Spleen (tissue), 11 donors: ENCODE data around the gene TYRP1. TPM values are rescaled to one million over a fixed set of nuclear protein-coding genes. Genes with fewer than 3 reads are reported as not detected.

Source experiments
- DNase-seq: peaks from one replicate; pipeline ENCODE4 v3.0.0-alpha.2; 2020
- H3K27ac ChIP-seq, 8 donors: fragments of 200-600 bp; sonication (generic) in 7 of 8; 1 replicate in 4 of 8; 2 replicates in 4 of 8; pipeline versions ENCODE4 v1.5.0 to v1.8.0; 2016 to 2021; ENCODE audit warnings: inconsistent platforms in 4 of 8, mild to moderate bottlenecking in 4 of 8, moderate library complexity in 1 of 8
- H3K27me3 ChIP-seq, 7 donors: fragments of 200-600 bp; sonication (generic) in 6 of 7; replicated peaks in 1 of 7; 1 replicate in 4 of 7; 2 replicates in 3 of 7; pipeline versions ENCODE4 v1.5.0 to v1.8.0; 2016 to 2021; ENCODE audit warnings: inconsistent platforms in 3 of 7, mild to moderate bottlenecking in 1 of 7
- H3K36me3 ChIP-seq, 6 donors: fragments of 200-600 bp; sonication (generic) in 5 of 6; 1 replicate in 4 of 6; 2 replicates in 2 of 6; pipeline versions ENCODE4 v1.5.0 to v1.8.0; 2016 to 2021; ENCODE audit warnings: inconsistent platforms in 2 of 6
- H3K4me1 ChIP-seq, 6 donors: fragments of 200-600 bp; sonication (generic) in 5 of 6; 1 replicate in 3 of 6; 2 replicates in 3 of 6; pipeline versions ENCODE4 v1.5.0 to v1.8.0; 2016 to 2021; ENCODE audit warnings: inconsistent platforms in 3 of 6
- H3K4me3 ChIP-seq, 8 donors: fragments of 200-600 bp; sonication (generic) in 7 of 8; 1 replicate in 4 of 8; 2 replicates in 4 of 8; pipeline versions ENCODE4 v1.5.0 to v1.8.0; 2016 to 2021; ENCODE audit warnings: inconsistent platforms in 4 of 8, mild to moderate bottlenecking in 4 of 8, moderate library complexity in 2 of 8
- H3K9me3 ChIP-seq, 8 donors: fragments of 200-600 bp; sonication (generic) in 7 of 8; 1 replicate in 4 of 8; 2 replicates in 4 of 8; pipeline versions ENCODE4 v1.5.0 to v1.8.0; 2016 to 2021; ENCODE audit warnings: inconsistent platforms in 4 of 8
- CTCF ChIP-seq, 11 experiments: fragments of 200-600 bp in 7 of 11; fragments of 450-650 bp in 4 of 11; sonication (generic) in 4 of 11; IDR thresholded peaks in 8 of 11; conservative IDR thresholded peaks in 3 of 11; 1 replicate in 7 of 11; 2 replicates in 4 of 11; pipeline versions ENCODE4 v1.4.0 to v1.8.0; 2016 to 2021; ENCODE audit warnings: antibody characterized with exemption in 11 of 11, inconsistent platforms in 4 of 11, mild to moderate bottlenecking in 1 of 11
- POLR2A ChIP-seq, 3 donors: fragments of 450-650 bp; IDR thresholded peaks; one replicate each; pipeline ENCODE4 v1.5.1; 2017; ENCODE audit warnings: antibody characterized with exemption in 3 of 3, mild to moderate bottlenecking in 1 of 3
- POLR2AphosphoS5 ChIP-seq, 3 donors: sonication (generic); formaldehyde crosslinking; IDR thresholded peaks; one replicate each; pipeline ENCODE4 v1.5.1; 2017; ENCODE audit warnings: antibody characterized with exemption in 3 of 3
- whole genome bisulfite sequencing, 5 donors: extraction: QIAGEN DNeasy Blood & Tissue Kit in 3 of 5; methylation state at CpG; one replicate each; pipeline versions ENCODE4 v1.1.5 to v1.1.7; 2013 to 2018; 5-methylcytosine and 5-hydroxymethylcytosine counted together
- intact Hi-C: fragments of 100-400 bp; cut with DNase I; formaldehyde crosslinking; loops from one replicate; pipeline ENCODE4 v1.15.0; 2023; ENCODE audit warnings: low total_unique reads
- polyA plus RNA-seq, 3 donors: library from polyadenylated mRNA; stranded (reverse); fragments of 200-250 nt; gene quantifications; one replicate each; pipeline ENCODE4 v1.2.1, GENCODE V29; 2013
- total RNA-seq, 7 donors: library from RNA; depleted of rRNA in 3 of 7; stranded (reverse); fragments of >200 nt in 3 of 7; fragmentation: NEBNext Ultra II Directional in 4 of 7; extraction: Animal tissue kit (Norgen Biotek cat#: 25700) in 4 of 7; gene quantifications; one replicate each; pipeline versions ENCODE4 v1.1.0 to v1.2.1, GENCODE V29; 2016 to 2021
- donor health status: healthy with polysubstance abuse.
- donor health status: DM: no; HTN: no; CAD: no; lungs with moderate emphysema.
- donor health status: DM: no; HTN: no; CAD: no.
- donor health status: Bipolar disorder and iron deficiency.
- donor health status: healthy.
- donor health status: DM: no; HTN: no; CAD: no.
- donor health status: DM: yes; HTN: yes; CAD: no.

Gene TYRP1
- total and polyA plus RNA-seq, 10 donors = not detected

- intact Hi-C loops = no loop called here
- no peaks in the 10 kb centered on the region for H3K9me3 ChIP-seq
- WGBS, 5 donors = 70 to 100% (median 82%) methylated on average over 1 of the region's 1 CpG
- H3K27me3 ChIP-seq = no peaks in the 10 kb centered on the region
- no peak for TF ChIP-seq POLR2A (IDR thresholded peaks at IDR 0.05)
- no peak for TF ChIP-seq CTCF (IDR thresholded peaks at IDR 0.05 in 8 of 11, conservative IDR thresholded peaks at IDR 0.05 in 3 of 11)
- no peak for TF ChIP-seq POLR2AphosphoS5 (IDR thresholded peaks at IDR 0.05)
- no peak overlapping the region for H3K27ac ChIP-seq
- no peak for DNase-seq
- no peaks in the 10 kb centered on the region for H3K4me1 ChIP-seq
- H3K4me3 ChIP-seq = no peak overlapping the region
- no peaks in the 10 kb centered on the region for H3K36me3 ChIP-seq
These were observed 5.8 kb downstream of the TYRP1 start for GRCh38 chr9:12698986-12699385.

GRCh38 chr9:12699529-12699928, 6.3 kb downstream of the TYRP1 start:
- intact Hi-C loops = no loop called here
- H3K36me3 ChIP-seq = no peaks in the 10 kb centered on the region
- no peak overlapping the region for H3K4me3 ChIP-seq
- no peaks in the 10 kb centered on the region for H3K27me3 ChIP-seq
- no peaks in the 10 kb centered on the region for H3K9me3 ChIP-seq
- no peak for DNase-seq
- no peak overlapping the region for H3K27ac ChIP-seq
- no peaks in the 10 kb centered on the region for H3K4me1 ChIP-seq
- TF ChIP-seq CTCF (IDR thresholded peaks at IDR 0.05 in 8 of 11, conservative IDR thresholded peaks at IDR 0.05 in 3 of 11) = no peak
- TF ChIP-seq POLR2A (IDR thresholded peaks at IDR 0.05) = no peak
- no peak for TF ChIP-seq POLR2AphosphoS5 (IDR thresholded peaks at IDR 0.05)

- H3K36me3 ChIP-seq = no peaks in the 10 kb centered on the region
- no peak for DNase-seq
- TF ChIP-seq POLR2AphosphoS5 (IDR thresholded peaks at IDR 0.05) (no peak), POLR2A (IDR thresholded peaks at IDR 0.05) (no peak), CTCF (IDR thresholded peaks at IDR 0.05 in 8 of 11, conservative IDR thresholded peaks at IDR 0.05 in 3 of 11) (no peak)
- intact Hi-C loops = no loop called here
- H3K9me3 ChIP-seq = no peaks in the 10 kb centered on the region
- no peaks in the 10 kb centered on the region for H3K27me3 ChIP-seq
- H3K27ac ChIP-seq = no peak overlapping the region
- H3K4me3 ChIP-seq = no peak overlapping the region
- no peaks in the 10 kb centered on the region for H3K4me1 ChIP-seq
These were observed 7.9 kb downstream of the TYRP1 start for GRCh38 chr9:12701126-12701525.

DNA sequence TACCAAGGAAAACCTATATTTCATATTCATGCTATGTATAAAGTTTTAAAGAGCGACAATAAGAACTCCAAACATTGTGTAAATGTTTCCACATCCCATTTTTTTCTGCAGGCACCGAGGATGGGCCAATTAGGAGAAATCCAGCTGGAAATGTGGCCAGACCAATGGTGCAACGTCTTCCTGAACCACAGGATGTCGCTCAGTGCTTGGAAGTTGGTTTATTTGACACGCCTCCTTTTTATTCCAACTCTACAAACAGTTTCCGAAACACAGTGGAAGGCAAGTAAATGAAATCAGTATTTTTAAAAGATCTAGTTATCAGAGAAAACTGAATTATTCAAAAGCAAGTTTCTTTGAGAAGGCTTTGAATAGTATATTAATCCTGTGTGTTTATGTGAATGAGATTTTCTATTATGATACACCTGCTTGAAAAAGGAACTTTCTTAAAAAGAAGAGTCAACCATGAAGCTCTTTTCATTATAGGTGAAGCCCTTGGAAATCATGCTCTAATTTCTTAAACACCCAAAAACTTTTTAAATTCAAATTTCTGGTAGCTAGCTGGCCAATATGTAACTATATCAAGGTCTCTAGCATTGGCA, 9.1 kb downstream of the TYRP1 start:
- WGBS, 5 donors = 30 to 53% (median 38%) methylated on average over 6 of the region's 6 CpGs
- intact Hi-C loops = no loop called here
- no peak for DNase-seq

More for the DNA sequence above, 9.1 kb downstream of the TYRP1 start:
- Histone ChIP-seq H3K36me3 (no peaks in the 10 kb centered on the region), H3K9me3 (no peaks in the 10 kb centered on the region), H3K27ac (no peak overlapping the region), H3K4me1 (no peaks in the 10 kb centered on the region), H3K27me3 (no peaks in the 10 kb centered on the region), H3K4me3 (no peak overlapping the region)
- TF ChIP-seq POLR2A (IDR thresholded peaks at IDR 0.05) = no peak
- peak in 8 of 11 experiments; percentile 14 to 56 (median 39) for TF ChIP-seq CTCF (IDR thresholded peaks at IDR 0.05 in 8 of 11, conservative IDR thresholded peaks at IDR 0.05 in 3 of 11)
